Body of pancreas (tissue), 4 donors: ENCODE data around the gene GMEB2.

ENCODE experiments used
- CTCF ChIP-seq, 7 experiments: fragments of 450-650 bp in 4 of 7; fragments of 200-600 bp in 3 of 7; sonication (generic) in 3 of 7; IDR thresholded peaks; one replicate each; pipeline ENCODE4 v1.5.1; 2016 to 2019; ENCODE audit warnings: antibody characterized with exemption in 7 of 7
- POLR2A ChIP-seq, 3 donors: fragments of 450-650 bp; IDR thresholded peaks; one replicate each; pipeline ENCODE4 v1.6.1; 2016; ENCODE audit warnings: antibody characterized with exemption in 3 of 3, mild to moderate bottlenecking in 2 of 3

- TF ChIP-seq CTCF (IDR thresholded peaks at IDR 0.05) (no peak), POLR2A (IDR thresholded peaks at IDR 0.05) (no peak)
These were observed 78.4 kb downstream of the GMEB2 start for GRCh38 chr20:63548542-63548941.
